ENCODE measurements around the gene AP1M1. TPM values are rescaled to one million over a fixed set of nuclear protein-coding genes. Genes with fewer than 3 reads are reported as not detected.

The AP1M1 gene
- total RNA-seq, 1 experiment from 2014 or later = 176 TPM

GRCh38 chr19:16185123-16185767 is 12.5 kb upstream of the AP1M1 start, which contains the start of gene FAM32A:
TSS of gene FAM32A (plus strand) at chr19:16185410. CDS start at chr19:16185443, 33 bp downstream.
- DNase-seq (ENCODE audit: low read depth) = peak; percentile 99

- DNase-seq (ENCODE audit: low read depth) = peak; percentile 47
Measured at GRCh38 chr19:16185768-16186123, 12.0 kb upstream of the AP1M1 start.

GRCh38 chr19:16188521-16188920 is 9.2 kb upstream of the AP1M1 start:
- DNase-seq (ENCODE audit: low read depth) = no peak

- no peak for DNase-seq (ENCODE audit: low read depth)
Measured at GRCh38 chr19:16190198-16190597, 7.5 kb upstream of the AP1M1 start.

- no peak for DNase-seq (ENCODE audit: low read depth)
Measured at GRCh38 chr19:16190736-16191135, 7.0 kb upstream of the AP1M1 start.

- no peak for DNase-seq (ENCODE audit: low read depth)
Measured at GRCh38 chr19:16191216-16191908, 6.3 kb upstream of the AP1M1 start.

- no peak for DNase-seq (ENCODE audit: low read depth)
Measured at GRCh38 chr19:16193466-16193865, 4.2 kb upstream of the AP1M1 start.

GRCh38 chr19:16197188-16197621 is 506 bp upstream of the AP1M1 start:
- DNase-seq (ENCODE audit: low read depth) = peak; percentile 95

GRCh38 chr19:16198370-16198651 is 600 bp downstream of the AP1M1 start:
- DNase-seq (ENCODE audit: low read depth) = no peak

- DNase-seq (ENCODE audit: low read depth) = no peak
Measured at GRCh38 chr19:16199275-16199932, 1.7 kb downstream of the AP1M1 start.

GRCh38 chr19:16200038-16201010 is 2.6 kb downstream of the AP1M1 start:
- DNase-seq (ENCODE audit: low read depth) = peak; percentile 20

GRCh38 chr19:16201011-16201391 is 3.3 kb downstream of the AP1M1 start:
- no peak for DNase-seq (ENCODE audit: low read depth)

- DNase-seq (ENCODE audit: low read depth) = no peak
Measured at GRCh38 chr19:16202320-16203255, 4.9 kb downstream of the AP1M1 start.

GRCh38 chr19:16203256-16204004 is 5.7 kb downstream of the AP1M1 start:
- no peak for DNase-seq (ENCODE audit: low read depth)

GRCh38 chr19:16204005-16204294 is 6.2 kb downstream of the AP1M1 start:
- DNase-seq (ENCODE audit: low read depth) = no peak

- no peak for DNase-seq (ENCODE audit: low read depth)
Measured at GRCh38 chr19:16205205-16206045, 7.7 kb downstream of the AP1M1 start.

GRCh38 chr19:16206046-16206605 is 8.4 kb downstream of the AP1M1 start:
- DNase-seq (ENCODE audit: low read depth) = no peak

- DNase-seq (ENCODE audit: low read depth) = no peak
Measured at GRCh38 chr19:16206637-16207036, 8.9 kb downstream of the AP1M1 start.

- no peak for DNase-seq (ENCODE audit: low read depth)
Measured at GRCh38 chr19:16207063-16207462, 9.4 kb downstream of the AP1M1 start.

Measured in LHCN-M2 (cell line).